Measurements from ENCODE around the gene PLET1. TPM values are rescaled to one million over a fixed set of nuclear protein-coding genes. Genes with fewer than 3 reads are reported as not detected.

Gene PLET1
- total RNA-seq, 1 experiment from 2014 or later, result not detected

DNA sequence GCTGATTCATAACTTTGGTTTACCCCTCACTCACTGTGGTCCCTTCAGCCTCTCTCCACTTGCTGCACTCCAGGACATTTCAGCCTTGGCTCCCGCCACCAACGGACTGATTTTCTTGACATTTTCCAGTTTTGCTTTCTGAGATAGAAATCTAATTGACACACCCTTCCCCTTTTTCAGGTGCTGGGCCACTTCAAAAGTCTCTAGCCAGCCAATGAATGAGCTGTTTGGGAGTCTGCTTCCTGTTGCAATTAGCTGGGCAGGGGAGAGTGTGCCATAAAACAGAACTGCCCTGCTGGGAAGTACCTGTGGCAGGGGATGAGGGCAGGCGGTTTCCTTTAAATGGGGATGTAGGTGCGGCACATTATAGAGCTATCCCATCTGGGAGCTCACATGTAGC is 21.1 kb upstream of the PLET1 start:
- no peak for DNase-seq (ENCODE audit: low spot score)

GRCh38 chr11:112280268-112281126 is 19.8 kb upstream of the PLET1 start:
- DNase-seq (ENCODE audit: low spot score), result peak; percentile 82

DNA sequence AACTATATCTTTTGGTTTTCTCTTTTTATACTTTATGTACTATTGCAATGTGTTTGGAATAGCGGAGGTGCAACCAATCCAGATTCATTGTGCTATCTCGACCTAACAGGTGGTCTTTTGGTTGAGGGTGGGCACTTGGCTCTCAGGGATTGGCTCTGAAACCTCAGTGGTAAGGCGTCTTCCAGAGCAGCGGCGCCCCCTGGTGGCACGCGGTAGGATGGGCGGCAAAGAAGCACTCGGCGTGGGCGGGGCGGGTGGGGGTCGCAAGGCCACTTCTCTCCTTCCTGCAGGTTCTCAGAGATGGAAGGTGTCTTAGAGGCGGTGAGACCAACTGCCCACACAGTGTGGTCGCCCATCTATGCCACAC is 19.2 kb upstream of the PLET1 start:
- peak; percentile 50 for DNase-seq (ENCODE audit: low spot score)

DNA sequence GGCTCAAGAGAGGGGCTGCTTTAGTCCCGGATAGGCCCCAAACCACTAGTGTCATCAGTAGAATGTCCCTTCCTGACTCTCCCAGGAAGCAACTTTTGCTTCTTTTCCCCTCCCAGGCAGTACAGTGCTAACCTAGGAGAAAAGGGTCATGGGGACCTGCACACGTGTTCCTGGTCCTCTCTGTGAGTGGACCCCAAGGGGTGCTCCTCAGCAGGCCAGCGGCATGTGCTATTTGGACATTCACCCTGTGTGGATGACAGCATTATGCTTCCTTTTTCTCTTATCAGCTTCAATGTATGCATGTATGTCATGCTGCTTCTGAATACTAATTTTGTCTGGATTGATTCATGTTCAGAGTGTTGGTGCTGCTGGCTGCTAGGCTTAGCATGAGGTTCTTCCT is 18.1 kb upstream of the PLET1 start:
- DNase-seq (ENCODE audit: low spot score), result no peak

DNA sequence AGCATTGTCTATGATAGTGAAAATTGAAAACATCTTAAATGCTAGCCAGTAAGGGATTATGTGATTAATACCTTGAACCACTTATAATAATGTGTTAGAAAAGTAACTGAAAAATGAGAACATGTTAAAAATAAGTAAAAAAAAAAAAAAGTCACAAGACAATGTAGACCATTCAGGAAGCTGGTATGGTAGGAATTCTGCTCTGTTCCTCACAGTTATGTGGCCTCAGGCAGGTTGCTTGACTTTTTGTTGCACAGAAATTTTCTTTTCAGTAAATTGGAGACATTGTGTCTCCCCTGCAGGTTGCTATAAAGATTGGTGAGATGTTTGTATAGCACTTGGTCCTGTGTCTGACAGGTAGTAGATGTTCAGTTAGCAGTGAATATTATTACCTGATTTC is 17.3 kb upstream of the PLET1 start:
- no peak for DNase-seq (ENCODE audit: low spot score)

DNA sequence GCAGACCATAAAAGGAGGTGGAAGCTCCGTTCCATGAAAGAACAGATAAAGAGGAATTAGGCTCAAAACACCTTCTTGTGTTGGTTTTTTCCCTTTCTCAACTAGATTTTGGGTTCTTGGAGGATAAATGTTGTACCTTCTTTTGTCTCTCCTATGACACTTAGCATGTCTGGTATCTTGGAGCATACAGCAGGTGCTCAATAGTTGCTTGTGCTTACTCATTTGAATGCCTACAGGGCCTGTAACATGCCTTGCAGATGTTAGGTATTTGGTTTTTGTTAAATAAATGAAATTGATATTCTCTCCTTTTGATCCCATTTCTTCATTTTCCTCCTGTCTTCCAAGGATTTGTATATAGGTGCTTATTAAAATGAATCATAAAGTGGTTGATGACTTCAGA is 16.4 kb upstream of the PLET1 start:
- no peak for DNase-seq (ENCODE audit: low spot score)

GRCh38 chr11:112274007-112274783 is 13.5 kb upstream of the PLET1 start:
- no peak for DNase-seq (ENCODE audit: low spot score)

- no peak for DNase-seq (ENCODE audit: low spot score)
Observed at GRCh38 chr11:112273066-112273465, 12.4 kb upstream of the PLET1 start.

GRCh38 chr11:112271242-112271641 is 10.6 kb upstream of the PLET1 start:
- DNase-seq (ENCODE audit: low spot score), result no peak

- DNase-seq (ENCODE audit: low spot score), result no peak
Observed at GRCh38 chr11:112270551-112271180, 10.0 kb upstream of the PLET1 start.

GRCh38 chr11:112269139-112269538 is 8.5 kb upstream of the PLET1 start:
- no peak for DNase-seq (ENCODE audit: low spot score)

- DNase-seq (ENCODE audit: low spot score), result no peak
Observed at GRCh38 chr11:112268406-112268805, 7.7 kb upstream of the PLET1 start.

- no peak for DNase-seq (ENCODE audit: low spot score)
Observed at GRCh38 chr11:112267188-112267591, 6.5 kb upstream of the PLET1 start.

- DNase-seq (ENCODE audit: low spot score), result no peak
Observed at GRCh38 chr11:112266410-112266778, 5.7 kb upstream of the PLET1 start.

DNA sequence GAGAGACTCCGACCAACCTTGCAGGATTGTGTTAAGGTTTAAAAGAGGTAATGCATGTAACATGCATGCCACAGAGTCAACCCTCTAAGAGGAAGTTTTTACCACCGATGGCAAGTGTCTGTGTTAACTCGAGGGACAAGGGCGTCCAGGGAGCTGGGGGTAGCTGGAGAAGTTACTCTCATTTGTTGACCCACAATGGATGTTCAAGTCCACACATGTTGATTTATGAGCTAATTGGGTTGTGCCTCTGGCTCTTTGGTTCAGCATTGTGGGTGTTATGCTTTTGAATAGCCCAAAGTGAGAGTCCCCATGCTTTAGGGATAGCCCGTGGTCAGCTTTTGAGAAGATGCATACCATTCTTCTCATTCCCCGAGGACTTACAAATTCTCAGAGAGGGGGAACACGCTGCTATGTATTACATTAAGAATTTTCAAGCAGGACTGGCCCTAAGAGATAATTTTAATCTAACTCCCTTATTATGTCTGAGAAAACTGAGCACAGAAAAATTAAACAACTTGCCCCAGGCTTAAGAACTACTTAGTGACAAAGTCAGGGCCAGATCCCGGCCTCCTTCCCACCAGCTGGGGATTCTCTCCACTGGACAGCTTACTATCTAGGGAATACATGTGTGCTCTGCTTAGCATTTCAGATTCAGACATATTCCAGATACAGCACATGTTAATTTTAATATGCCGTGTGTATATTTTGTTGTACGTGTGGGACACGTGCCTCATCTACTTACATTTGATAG is 5.2 kb upstream of the PLET1 start:
- DNase-seq (ENCODE audit: low spot score), result no peak

- peak; percentile 55 for DNase-seq (ENCODE audit: low spot score)
Observed at GRCh38 chr11:112255067-112255720, 5.5 kb downstream of the PLET1 start.

- DNase-seq (ENCODE audit: low spot score), result no peak
Observed at GRCh38 chr11:112253605-112254242, 6.9 kb downstream of the PLET1 start.

GRCh38 chr11:112249871-112250610 is 10.6 kb downstream of the PLET1 start:
- no peak for DNase-seq (ENCODE audit: low spot score)

GRCh38 chr11:112248201-112248600 is 12.5 kb downstream of the PLET1 start:
- DNase-seq (ENCODE audit: low spot score), result peak; percentile 21

GRCh38 chr11:112247201-112247600 is 13.5 kb downstream of the PLET1 start:
- DNase-seq (ENCODE audit: low spot score), result no peak
